ENCODE measurements around the gene LDB3.

LDB3 gene

GRCh38 chr10:86665868-86666267 lies 2.4 kb upstream of the LDB3 start:
- DNase-seq, result no peak

- no peak for DNase-seq
Observed at GRCh38 chr10:86666538-86666937, 1.8 kb upstream of the LDB3 start.

- DNase-seq, result no peak
Observed at GRCh38 chr10:86667421-86668181, 710 bp upstream of the LDB3 start.

GRCh38 chr10:86670290-86670811 lies 2.0 kb downstream of the LDB3 start:
- no peak for DNase-seq

GRCh38 chr10:86670876-86671275 lies 2.6 kb downstream of the LDB3 start:
- DNase-seq, result no peak

GRCh38 chr10:86671419-86671818 lies 3.1 kb downstream of the LDB3 start:
- DNase-seq, result no peak

- DNase-seq, result no peak
Observed at GRCh38 chr10:86671985-86672710, 3.8 kb downstream of the LDB3 start.

GRCh38 chr10:86673216-86673826 lies 5.0 kb downstream of the LDB3 start:
- DNase-seq, result no peak

- DNase-seq, result no peak
Observed at GRCh38 chr10:86673827-86674581, 5.7 kb downstream of the LDB3 start.

GRCh38 chr10:86674912-86675311 lies 6.6 kb downstream of the LDB3 start:
- no peak for DNase-seq

- no peak for DNase-seq
Observed at GRCh38 chr10:86677374-86677773, 9.1 kb downstream of the LDB3 start.

- DNase-seq, result no peak
Observed at GRCh38 chr10:86678999-86679792, 10.9 kb downstream of the LDB3 start.

- DNase-seq, result no peak
Observed at GRCh38 chr10:86681047-86681446, 12.7 kb downstream of the LDB3 start.

GRCh38 chr10:86681722-86682386 lies 13.5 kb downstream of the LDB3 start:
- no peak for DNase-seq

GRCh38 chr10:86682675-86683074 lies 14.4 kb downstream of the LDB3 start:
- no peak for DNase-seq

GRCh38 chr10:86684331-86685097 lies 16.2 kb downstream of the LDB3 start:
- no peak for DNase-seq

- DNase-seq, result no peak
Observed at GRCh38 chr10:86685416-86685815, 17.1 kb downstream of the LDB3 start.

- no peak for DNase-seq
Observed at GRCh38 chr10:86685893-86686632, 17.8 kb downstream of the LDB3 start.

GRCh38 chr10:86686972-86687371 lies 18.7 kb downstream of the LDB3 start:
- no peak for DNase-seq

GRCh38 chr10:86687750-86688149 lies 19.4 kb downstream of the LDB3 start:
- DNase-seq, result no peak
